Middle frontal gyrus (tissue), 1 donor: ENCODE measurements around the gene TMA16.
"Not testable (repeated sequence)": the region's sequence is repeated elsewhere in the genome, so short reads cannot be mapped to it uniquely, and the experiment has no call there.

ENCODE experiments used
- DNase-seq: peaks from one replicate; pipeline ENCODE4 v3.0.0-alpha.2; 2015; ENCODE audit warnings: low spot score; ENCODE audit errors: extremely low spot score

The TMA16 gene

DNA sequence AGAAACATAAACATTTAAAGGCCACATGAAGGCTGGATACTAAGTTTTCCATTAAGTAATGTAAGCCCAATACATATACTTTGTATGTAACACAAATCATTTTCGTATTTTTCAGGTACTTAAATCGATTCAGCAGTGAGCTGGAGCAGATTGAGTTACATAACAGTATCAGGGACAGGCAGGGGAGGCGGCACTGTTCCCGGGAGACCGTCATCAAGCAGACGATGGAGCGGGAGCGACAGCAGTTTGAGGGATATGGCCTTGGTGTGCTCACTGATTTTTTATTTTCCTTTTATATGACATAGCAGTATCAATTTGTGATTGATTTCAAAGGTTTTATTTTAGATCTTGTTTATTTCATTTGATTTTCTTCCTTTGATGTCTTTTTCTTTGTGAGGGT lies 20.7 kb downstream of the TMA16 start:
- DNase-seq = no peak

DNA sequence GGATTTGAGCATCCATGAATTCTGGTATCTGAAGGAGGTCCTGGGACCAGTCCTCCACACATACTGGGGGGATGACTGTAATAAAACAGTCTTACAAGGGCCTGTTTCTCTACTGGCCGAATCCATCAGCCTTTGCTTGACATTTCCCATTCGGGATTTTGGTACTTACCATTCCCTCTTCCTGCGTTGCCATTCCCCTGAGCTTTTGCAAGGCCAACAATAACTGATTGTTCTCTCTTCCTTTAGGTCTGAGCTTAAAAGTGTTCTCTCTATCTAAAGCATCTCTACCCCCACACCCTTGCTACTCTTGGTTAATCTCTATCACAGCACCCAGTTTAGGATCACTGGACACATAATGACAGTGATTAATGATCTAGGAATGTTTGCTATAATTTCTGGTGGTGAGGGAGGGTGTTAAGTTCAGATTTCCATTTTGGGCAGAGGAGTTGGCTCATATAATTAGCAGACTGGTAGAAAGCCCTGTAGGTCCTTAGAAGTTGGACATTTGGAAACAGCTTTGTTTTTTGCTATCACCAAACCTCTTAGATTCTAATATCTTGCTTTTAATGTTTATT lies 29.4 kb downstream of the TMA16 start:
- DNase-seq = no peak

DNA sequence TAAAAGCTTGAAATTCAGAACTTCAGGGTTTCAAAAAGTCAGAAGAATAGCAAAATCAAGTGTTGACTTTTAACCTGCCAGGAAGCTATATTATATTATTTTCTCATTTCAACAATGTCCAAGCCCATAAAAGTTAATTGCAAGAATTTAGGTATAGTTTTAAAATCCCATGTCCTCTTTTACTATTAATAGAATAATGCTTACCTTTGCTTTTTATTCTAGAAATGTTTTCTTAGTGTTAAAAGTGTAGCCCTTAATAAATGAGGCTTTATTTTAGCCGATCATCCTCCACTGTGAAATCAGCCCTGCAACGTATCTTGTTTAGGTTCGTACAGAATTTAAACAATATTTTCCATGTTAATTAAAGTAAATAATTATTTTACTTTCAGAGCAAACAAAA lies 31.5 kb downstream of the TMA16 start:
- no peak for DNase-seq

DNA sequence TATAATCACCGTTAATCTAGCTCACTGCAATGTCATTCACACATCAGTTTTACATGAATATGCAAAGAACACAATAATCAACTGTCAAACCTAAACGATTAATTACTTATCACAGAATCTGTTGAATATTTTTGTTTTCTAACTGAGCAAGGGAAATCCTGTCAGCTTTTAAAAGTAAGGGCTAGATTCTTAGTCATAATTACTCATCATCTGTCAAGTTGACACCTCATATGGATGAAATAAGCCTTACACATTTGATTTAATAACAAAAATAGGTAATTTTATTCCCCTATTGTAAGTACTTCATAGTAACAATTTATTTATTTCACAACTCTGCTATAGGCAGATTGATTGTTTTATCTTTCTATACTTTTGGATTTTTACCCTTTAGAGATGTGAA lies 32.7 kb downstream of the TMA16 start:
- no peak for DNase-seq

DNA sequence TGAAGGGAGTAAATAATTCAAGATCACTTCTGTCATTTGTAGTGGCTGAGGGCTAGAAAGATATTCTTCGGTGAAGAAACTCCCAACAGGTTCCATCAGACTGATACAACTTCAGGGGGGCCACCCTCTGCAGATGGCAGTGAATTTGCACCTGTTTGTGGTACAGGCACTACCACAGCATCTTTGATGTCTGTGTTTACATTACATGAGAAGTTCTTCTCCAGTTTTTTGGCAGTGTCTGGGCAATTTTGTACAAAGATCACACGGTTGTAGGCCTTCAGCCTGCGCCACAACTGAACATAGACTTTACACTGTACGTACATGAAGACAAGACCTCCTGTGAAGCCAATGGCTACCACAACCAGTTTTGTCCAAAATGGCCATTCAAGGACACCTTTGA lies 34.2 kb downstream of the TMA16 start:
- no peak for DNase-seq

DNA sequence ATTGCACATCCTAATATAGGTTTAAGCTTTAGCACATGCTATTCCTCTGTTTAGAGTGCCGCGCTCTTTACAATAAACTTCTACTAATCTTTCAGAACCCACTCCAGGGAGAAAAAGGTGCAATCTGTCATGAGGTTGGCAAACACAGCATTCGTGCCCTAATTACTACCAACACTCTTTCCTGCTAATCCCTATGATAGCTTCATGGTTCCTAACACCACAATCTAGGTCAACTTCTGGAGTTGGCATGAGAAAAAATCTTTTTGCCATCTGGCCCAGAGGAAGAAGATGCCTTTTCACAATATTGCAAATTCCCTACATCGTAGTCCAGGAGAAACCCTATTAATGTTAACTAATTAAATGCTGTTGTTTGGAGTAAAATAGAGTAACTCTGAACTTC lies 39.6 kb downstream of the TMA16 start:
- DNase-seq = no peak

DNA sequence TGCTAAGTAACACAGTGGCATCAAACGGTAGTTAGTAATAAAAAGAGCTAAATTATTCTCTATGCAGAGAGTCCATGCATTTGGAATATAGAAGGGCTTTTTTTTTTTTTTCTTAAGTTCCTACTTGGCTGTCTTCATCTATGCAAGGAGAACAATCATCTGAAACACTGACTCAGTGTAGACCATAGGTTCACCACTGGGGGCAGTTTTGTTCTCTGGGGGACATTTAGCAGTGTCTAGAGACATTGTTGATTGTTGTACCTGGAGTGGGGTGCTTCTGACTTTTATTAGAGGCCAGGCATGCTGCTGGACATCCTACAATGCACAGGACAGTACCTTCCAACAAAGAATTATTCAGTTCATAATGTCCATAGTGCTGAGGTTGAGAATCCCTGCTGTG lies 41.2 kb downstream of the TMA16 start:
- no peak for DNase-seq

DNA sequence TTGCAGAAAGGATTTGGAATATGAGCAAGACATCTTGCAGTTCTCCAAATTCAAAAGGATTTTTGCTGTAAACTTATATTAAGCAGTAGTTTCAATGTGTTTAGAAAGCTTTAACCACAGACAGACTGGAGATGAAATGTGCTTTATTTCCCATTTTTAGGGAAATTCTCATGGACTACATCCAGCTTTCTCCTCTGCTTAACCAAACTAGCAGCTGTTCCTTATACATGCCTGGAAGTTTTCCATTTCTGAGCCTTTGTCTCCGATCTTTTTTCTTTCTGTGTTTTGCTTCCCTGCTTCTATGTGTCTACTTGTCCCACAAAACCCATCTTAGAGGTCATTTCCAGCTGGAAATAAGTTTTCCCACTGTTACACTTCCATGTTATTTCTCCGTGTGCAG lies 41.6 kb downstream of the TMA16 start:
- DNase-seq = no peak

DNA sequence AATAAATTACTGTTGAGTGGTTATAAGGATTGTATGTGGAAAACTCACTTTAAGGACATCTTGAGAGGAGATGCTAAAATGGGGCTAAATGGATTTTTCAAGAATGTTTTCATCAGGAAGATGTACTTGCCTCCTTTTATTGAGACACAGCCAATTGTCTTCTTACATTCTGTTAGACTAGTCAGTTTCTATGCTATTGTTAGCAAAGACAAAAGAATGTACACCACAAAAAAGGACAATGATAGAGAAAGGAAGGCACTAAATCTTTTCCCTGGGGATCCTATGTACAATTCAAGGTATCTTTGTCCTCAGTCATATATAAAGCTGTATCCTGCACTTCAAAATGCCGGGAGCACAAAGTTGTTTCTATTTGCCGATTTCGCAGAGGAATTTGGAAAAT lies 42.6 kb downstream of the TMA16 start:
- DNase-seq = no peak

DNA sequence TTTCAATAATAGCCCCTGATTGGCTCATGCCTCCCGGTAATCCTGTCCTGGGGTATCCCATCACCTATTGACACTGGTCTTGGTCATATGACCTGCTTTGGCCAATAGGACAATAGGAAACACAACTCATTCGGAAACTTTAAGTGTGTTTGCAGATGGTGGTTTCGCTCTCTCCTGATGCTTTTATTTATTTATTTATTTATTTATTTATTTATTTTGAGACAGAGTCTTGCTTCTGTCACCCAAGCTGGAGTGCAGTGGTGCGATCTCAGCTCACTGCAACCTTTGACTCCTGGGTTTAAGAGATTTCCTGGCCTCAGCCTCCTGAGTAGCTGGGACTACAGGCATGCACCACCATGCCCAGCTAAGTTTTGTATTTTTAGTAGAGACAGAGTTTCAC lies 44.3 kb downstream of the TMA16 start:
- not testable (repeated sequence) for DNase-seq

DNA sequence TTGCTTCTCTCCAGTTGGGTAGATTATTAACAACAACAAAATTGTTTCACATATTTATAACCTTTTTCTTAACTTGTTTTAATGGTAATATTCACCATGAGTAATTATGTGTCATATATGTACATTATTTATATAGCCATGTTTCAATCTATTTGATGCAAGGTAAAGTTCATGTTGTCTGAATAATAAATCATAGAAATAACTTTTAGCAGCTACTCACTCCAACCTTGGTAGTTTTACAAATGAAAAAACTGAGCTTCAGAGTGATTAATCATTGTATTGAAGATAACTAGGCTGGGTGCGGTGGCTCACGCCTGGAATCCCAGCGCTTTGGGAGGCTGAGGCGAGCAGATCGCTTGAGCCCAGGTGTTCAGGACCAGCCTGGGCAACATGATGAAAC lies 46.0 kb downstream of the TMA16 start:
- no peak for DNase-seq

DNA sequence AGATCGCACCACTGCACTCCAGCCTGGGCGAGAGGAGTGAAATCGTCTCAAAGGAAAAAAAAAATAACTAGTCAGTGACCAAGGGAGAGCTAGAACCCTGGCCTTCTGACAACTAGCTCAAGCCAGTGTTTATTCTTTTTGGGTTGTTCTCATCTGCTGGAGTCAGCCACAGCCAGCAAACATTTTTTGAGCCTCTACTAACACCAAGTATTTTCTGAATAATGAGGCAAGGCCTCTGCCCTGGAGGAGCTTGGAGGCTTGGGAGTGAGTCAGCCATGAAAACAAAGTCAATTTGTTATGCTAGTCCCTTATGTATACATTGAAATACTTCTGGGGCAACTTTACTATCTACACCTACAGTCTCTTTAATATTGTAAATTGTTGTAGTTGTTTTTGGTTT lies 46.5 kb downstream of the TMA16 start:
- no peak for DNase-seq

DNA sequence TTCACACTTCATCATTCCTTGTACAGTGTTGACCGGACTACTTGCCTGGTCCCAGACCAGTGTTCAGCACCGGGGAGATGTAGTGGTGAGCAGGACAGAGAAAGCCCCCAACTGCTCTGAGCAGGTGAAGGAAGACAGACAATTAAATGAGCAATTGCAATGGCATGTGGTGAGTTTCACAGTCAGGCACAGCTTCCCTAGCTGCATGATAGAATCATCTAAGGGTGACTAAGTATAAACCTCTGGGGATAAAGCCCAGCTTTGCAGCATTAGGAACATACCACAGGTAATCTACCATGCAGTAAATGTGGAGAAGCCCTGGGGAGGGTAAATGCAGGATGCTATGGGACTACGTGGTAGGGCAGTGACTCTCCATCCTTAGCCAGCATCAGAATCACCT lies 47.8 kb downstream of the TMA16 start:
- DNase-seq = no peak

DNA sequence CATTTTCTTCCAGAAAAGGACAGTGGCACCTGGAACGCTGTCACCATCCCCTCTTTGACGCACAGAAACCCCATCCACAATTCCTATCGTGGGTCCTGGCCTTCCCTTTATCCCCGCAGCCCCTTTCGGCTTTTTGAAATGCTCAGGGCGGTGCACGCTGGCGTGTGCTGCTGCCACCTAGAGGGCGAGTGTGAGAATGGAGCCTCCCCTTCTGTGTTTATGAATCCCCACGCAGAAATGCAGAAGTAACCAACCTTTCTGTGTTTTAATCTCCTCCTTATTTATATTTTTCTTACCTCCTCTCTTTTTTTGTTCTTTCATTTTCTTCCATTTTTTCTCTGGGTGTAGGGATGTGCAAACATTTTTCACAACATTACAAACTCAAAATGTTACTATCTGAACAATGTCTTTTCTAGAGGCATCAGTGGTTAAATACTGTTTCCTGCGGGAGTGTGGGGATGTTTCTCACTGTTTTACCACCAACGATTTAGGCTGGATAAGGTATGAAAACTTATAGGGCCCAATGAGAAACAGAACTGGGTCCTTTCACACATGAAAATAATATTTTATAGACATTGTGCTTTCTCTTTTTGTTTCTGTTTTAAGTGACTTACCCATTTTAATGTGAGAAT lies 50.0 kb downstream of the TMA16 start:
- no peak for DNase-seq

DNA sequence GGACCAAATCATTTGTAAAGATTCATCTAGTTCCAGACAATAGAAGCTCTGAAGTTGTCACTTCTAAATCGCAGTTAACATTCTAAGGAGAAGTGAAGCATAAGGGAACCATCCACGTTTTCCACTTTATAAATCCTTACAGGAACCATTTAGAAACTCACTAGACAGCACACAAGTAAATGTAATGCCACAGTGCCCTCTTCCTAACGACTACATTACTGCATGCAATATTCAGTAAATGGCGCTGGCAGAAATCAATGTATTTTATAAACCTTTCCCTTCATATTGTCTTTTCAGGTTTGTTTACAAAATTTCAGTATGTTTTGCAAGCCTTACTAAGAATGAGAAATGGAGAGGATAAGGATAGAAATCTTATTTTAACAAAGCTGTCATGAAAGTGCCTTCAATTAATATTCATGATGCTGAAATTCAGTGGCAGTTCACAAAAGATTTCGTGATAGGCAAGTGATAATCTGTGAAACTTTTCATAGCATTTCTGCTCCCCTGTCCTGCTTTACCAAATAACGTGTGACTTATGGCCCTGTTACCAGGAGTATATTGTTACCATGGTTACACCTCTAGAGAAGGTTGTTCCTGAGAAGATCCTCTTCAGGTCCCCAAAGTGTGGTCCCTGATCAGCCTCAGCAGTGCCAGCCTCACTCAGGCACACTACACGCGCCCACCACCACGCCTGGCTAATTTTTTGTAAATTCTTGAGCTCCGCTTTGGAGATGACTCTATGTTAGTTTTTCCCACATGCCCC lies 54.2 kb downstream of the TMA16 start:
- no peak for DNase-seq

DNA sequence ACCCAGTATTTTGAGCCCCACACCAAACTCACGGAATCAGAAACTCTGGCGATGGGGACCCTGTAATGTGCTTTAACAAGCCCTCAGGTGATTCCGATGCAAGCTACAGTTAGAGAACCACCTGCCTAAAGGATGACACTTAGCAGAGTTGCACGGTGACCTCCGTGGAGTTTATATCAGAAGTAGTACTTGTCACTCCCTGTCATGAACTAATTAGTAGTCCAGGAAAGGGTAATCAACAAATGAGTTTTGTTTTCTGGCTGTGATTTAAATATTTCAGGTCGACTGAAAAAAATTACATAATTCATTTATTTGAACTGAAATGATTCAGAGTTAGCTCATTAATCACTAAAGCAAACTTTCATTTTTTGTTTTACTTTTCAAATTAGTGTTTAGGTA lies 56.4 kb downstream of the TMA16 start:
- DNase-seq = no peak

DNA sequence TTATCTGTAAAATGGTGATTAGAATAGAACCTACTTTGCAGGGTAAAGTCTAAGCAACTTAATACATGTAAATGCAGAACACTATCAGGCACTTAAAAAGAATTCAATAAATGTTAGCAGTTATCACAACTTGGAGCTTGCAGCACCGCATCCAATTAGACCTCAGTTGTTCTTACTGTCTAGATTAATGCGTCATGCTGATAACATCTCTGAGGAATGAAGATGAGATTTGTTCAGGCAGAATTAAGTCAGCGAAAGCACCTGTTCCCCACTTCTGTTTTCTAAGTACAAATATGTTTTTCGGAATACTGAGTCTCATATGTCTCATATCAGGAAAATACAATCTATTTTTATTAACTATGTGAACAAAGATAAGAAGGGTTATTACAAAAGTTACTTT lies 58.7 kb downstream of the TMA16 start:
- no peak for DNase-seq

DNA sequence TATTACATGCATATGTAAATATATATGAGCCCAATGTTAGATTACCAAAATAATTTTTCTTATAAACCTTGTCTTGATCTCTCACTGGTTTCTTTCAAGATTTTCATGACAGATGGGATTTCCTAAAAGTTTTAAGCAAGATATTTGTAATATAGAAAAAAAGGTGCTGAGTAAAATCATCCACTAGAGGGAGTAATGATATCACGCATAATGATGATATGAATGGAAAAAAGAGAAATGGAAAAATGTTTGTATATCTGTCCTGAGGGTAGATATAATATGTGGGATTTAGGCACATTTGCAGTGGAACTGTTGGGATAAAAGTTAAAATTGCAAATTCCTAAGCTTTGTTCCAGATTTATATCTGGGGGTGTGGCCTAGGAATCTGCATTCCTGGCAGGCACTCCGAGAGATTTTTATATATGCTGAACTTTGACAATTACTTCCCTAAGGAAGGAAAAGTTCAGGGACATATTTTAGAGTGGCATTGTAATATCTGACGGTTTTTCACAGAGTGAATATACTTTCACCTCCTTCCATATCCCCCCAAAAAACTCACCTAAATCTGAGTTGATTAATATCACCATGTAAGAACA lies 60.5 kb downstream of the TMA16 start:
- no peak for DNase-seq

DNA sequence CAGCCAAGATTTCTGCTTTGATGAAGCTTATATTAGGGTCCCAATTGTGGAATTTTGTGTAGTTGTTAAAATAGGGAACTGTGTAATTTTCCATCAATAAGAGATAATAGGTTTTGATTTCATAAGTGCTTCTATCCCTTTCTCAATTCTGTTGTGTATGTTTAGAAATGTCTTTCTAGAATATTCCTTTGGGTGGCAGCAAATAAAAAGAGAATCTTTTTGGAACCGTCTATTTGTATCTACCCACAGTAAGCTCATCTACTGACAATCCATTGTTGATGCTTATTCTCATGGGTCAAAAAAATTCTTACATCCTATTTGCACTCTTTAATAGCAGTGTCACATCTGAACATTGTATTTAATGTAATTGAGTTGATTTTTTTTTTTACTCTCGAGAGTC lies 61.7 kb downstream of the TMA16 start:
- no peak for DNase-seq

DNA sequence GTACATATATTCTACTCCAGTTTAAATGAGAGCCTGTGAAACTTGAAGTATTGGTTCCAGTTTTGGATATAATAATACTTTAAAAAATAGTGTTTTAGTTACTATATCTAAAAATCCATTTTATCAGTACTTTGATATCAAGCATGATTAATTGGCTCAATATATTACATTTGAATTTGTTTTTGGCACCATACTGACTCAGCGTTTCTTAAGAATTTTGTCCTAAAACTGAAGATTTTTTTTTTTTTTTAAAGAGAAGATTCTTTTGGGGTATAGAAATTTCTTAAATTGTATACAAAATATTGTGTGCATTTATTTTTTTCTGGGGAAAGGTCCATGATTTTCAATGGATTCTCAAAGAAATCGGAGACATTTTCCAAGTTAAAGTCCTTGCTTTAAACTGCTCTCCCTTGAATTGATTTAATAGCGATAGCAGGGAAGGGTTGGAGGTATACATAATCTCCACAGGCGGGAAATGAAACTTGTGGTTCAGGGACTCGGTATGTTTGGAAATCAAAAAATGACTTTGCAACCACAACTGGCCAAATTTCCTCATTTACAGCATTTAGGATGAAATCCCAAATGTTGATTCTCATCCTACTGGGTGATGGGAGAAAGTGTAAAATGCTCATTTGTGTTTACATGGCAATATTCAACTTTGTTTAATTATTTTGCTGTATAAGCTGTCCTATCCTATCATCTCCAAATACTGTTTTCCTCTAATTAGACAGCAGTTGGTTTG lies 62.3 kb downstream of the TMA16 start:
- no peak for DNase-seq

DNA sequence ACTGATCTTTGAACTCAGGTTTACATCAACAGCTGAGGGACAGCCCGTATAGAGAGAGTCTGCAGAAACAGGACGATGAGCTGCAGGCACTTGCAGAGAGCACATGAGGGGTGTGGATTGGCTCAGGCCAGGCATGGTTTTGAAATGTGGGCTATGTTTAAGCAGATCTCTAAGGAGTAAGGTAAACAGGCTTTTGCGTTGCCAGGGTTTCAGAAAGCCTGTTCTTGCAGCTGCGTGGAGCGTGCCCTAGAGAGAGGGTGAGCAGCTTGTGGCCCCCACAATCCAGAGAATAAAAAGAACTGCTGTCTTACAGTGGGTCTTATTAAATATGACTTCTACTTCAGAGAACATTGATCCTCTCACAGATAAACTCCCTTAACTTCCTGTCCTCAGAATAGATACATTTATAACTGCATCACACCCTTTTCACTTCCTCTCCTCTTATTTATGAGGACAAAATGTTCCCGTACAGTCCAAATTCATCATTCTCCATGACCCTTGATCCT lies 64.1 kb downstream of the TMA16 start:
- no peak for DNase-seq

DNA sequence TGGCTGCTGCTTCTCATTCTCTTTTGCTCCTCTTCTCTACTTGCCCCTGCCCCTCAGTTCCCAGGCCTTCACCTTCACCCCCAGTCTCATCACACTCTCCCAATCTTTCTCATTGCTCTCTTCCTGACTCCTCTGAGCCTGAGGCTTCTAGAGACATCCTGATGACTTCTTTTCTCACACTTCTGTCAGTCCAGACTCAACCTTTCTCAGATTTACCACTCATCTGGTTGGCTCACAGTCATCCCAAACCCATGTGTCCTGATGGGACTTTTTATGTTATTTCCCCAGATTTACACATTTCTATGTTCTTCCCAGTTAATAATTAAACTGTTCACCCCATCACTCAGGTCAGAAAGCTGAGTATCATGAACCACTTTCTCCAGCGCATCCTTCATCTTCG lies 68.0 kb downstream of the TMA16 start:
- DNase-seq = no peak
